ENCODE measurements around the gene LIPT2. TPM values are rescaled to one million over a fixed set of nuclear protein-coding genes. Genes with fewer than 3 reads are reported as not detected.

The LIPT2 gene
- total RNA-seq, 4 donors from 2014 or later, result 1.2 to 8.4 (median 3.9) TPM

- DNase-seq, result no peak
- no peaks in the 10 kb centered on the region for H3K4me1 ChIP-seq
- intact Hi-C loops (cut with DNase I), result no loop called here
- H3K36me3 ChIP-seq, result no peaks in the 10 kb centered on the region
- H3K27me3 ChIP-seq, result peaks cover 0 to 3% (median 0%) of the 10 kb centered on the region in 4 donors
- H3K9me3 ChIP-seq, result no peaks in the 10 kb centered on the region
- H3K4me3 ChIP-seq, result no peak overlapping the region
- 44 to 55% methylated on average over 1 of the region's 1 CpG for WGBS, 2 donors
- TF ChIP-seq POLR2A (IDR thresholded peaks at IDR 0.05) (no peak), CTCF (IDR thresholded peaks at IDR 0.05) (no peak)
- no peak overlapping the region for H3K27ac ChIP-seq
Observed at GRCh38 chr11:74479732-74480123, 13.8 kb downstream of the LIPT2 start.

- TF ChIP-seq CTCF (IDR thresholded peaks at IDR 0.05) (no peak), POLR2A (IDR thresholded peaks at IDR 0.05) (no peak)
- no peaks in the 10 kb centered on the region for H3K36me3 ChIP-seq
Observed at GRCh38 chr11:74478877-74479731, 14.4 kb downstream of the LIPT2 start.

GRCh38 chr11:74476536-74476935, 17.0 kb downstream of the LIPT2 start:
- Histone ChIP-seq H3K27ac (no peak overlapping the region), H3K4me1 (no peaks in the 10 kb centered on the region), H3K9me3 (no peaks in the 10 kb centered on the region), H3K27me3 (peaks cover 0 to 3% (median 0%) of the 10 kb centered on the region in 4 donors), H3K4me3 (no peak overlapping the region), H3K36me3 (no peaks in the 10 kb centered on the region)
- TF ChIP-seq POLR2A (IDR thresholded peaks at IDR 0.05) (no peak), CTCF (IDR thresholded peaks at IDR 0.05) (no peak)
- intact Hi-C loops (cut with DNase I), result no loop called here
- WGBS, 2 donors, result 65 to 69% methylated on average over 2 of the region's 2 CpGs
- no peak for DNase-seq

More at GRCh38 chr11:74478877-74479731, 14.4 kb downstream of the LIPT2 start:
- DNase-seq, result no peak
- Histone ChIP-seq H3K27ac (no peak overlapping the region), H3K9me3 (no peaks in the 10 kb centered on the region), H3K4me1 (no peaks in the 10 kb centered on the region), H3K4me3 (no peak overlapping the region), H3K27me3 (peaks cover 0 to 3% (median 0%) of the 10 kb centered on the region in 4 donors)
- intact Hi-C loops (cut with DNase I), result no loop called here
- 75 to 79% methylated on average over 10 of the region's 10 CpGs for WGBS, 2 donors

GRCh38 chr11:74474316-74474715, 19.2 kb downstream of the LIPT2 start:
- TF ChIP-seq POLR2A (IDR thresholded peaks at IDR 0.05), result no peak
- TF ChIP-seq CTCF (IDR thresholded peaks at IDR 0.05), result no peak
- Histone ChIP-seq H3K27me3 (peaks cover 0 to 3% (median 0%) of the 10 kb centered on the region in 4 donors), H3K36me3 (no peaks in the 10 kb centered on the region), H3K4me1 (no peaks in the 10 kb centered on the region), H3K9me3 (no peaks in the 10 kb centered on the region), H3K4me3 (no peak overlapping the region), H3K27ac (no peak overlapping the region)
- no peak for DNase-seq
- WGBS, 2 donors, result 0% methylated on average over 1 of the region's 1 CpG; no CpG with 5 or more reads in 1 of the 2 donors
- intact Hi-C loops (cut with DNase I), result no loop called here

- Histone ChIP-seq H3K4me3 (no peak overlapping the region), H3K27me3 (peaks cover 0 to 3% (median 0%) of the 10 kb centered on the region in 4 donors), H3K36me3 (no peaks in the 10 kb centered on the region), H3K9me3 (no peaks in the 10 kb centered on the region), H3K4me1 (no peaks in the 10 kb centered on the region), H3K27ac (no peak overlapping the region)
- TF ChIP-seq CTCF (IDR thresholded peaks at IDR 0.05) (no peak), POLR2A (IDR thresholded peaks at IDR 0.05) (no peak)
- no peak for DNase-seq
- 55 to 71% methylated on average over 9 to 10 of the region's 10 CpGs for WGBS, 2 donors
- intact Hi-C loops (cut with DNase I), result no loop called here
Observed at GRCh38 chr11:74473382-74474173, 19.9 kb downstream of the LIPT2 start.
